ENCODE measurements around the gene MAN2A2. TPM values are rescaled to one million over a fixed set of nuclear protein-coding genes. Genes with fewer than 3 reads are reported as not detected.
"Not testable (repeated sequence)": the region's sequence is repeated elsewhere in the genome, so short reads cannot be mapped to it uniquely, and the experiment has no call there.

Gene MAN2A2
- polyA plus RNA-seq, 2 donors, result 15.8 to 22.1 TPM

- H3K4me3 ChIP-seq (ENCODE audit: low read depth in 1 of 2, low read length in 2 of 2), result no peak overlapping the region
- peaks cover 43 to 61% of the 10 kb centered on the region in 2 donors for H3K36me3 ChIP-seq (ENCODE audit: control insufficient read depth in 2 of 2, insufficient read depth in 2 of 2, low read length in 1 of 2)
- H3K27ac ChIP-seq (ENCODE audit: low read depth in 2 of 2, low read length in 1 of 2), result no peak overlapping the region
- no peaks in the 10 kb centered on the region for H3K27me3 ChIP-seq (ENCODE audit: control insufficient read depth in 1 of 2, insufficient read depth in 2 of 2, low read length in 2 of 2)
- 79 to 84% methylated on average over 9 of the region's 9 CpGs for WGBS, 2 donors
- H3K9me3 ChIP-seq (ENCODE audit: control insufficient read depth in 2 of 2, insufficient read depth in 1 of 2, low read depth in 1 of 2, low read length in 1 of 2), result no peaks in the 10 kb centered on the region
- H3K4me1 ChIP-seq (ENCODE audit: control insufficient read depth in 2 of 2, insufficient read depth in 2 of 2, low read length in 1 of 2), result peaks cover 0 to 4% of the 10 kb centered on the region in 2 donors
Measured at GRCh38 chr15:90907838-90908507, 4.9 kb downstream of the MAN2A2 start.

GRCh38 chr15:90909449-90909848 lies 6.3 kb downstream of the MAN2A2 start:
- H3K9me3 ChIP-seq (ENCODE audit: control insufficient read depth in 2 of 2, insufficient read depth in 1 of 2, low read depth in 1 of 2, low read length in 1 of 2), result not testable (repeated sequence)
- peaks cover 47 to 73% of the 10 kb centered on the region in 2 donors for H3K36me3 ChIP-seq (ENCODE audit: control insufficient read depth in 2 of 2, insufficient read depth in 2 of 2, low read length in 1 of 2)
- 82 to 85% methylated on average over 11 of the region's 11 CpGs for WGBS, 2 donors

GRCh38 chr15:90909976-90910375 lies 6.9 kb downstream of the MAN2A2 start:
- H3K36me3 ChIP-seq (ENCODE audit: control insufficient read depth in 2 of 2, insufficient read depth in 2 of 2, low read length in 1 of 2), result peaks cover 47 to 76% of the 10 kb centered on the region in 2 donors
- 93% methylated on average over 8 of the region's 8 CpGs for WGBS, 2 donors
- H3K4me3 ChIP-seq (ENCODE audit: low read depth in 1 of 2, low read length in 2 of 2), result no peak overlapping the region
- no peaks in the 10 kb centered on the region for H3K27me3 ChIP-seq (ENCODE audit: control insufficient read depth in 1 of 2, insufficient read depth in 2 of 2, low read length in 2 of 2)
- no peak overlapping the region for H3K27ac ChIP-seq (ENCODE audit: low read depth in 2 of 2, low read length in 1 of 2)
- H3K9me3 ChIP-seq (ENCODE audit: control insufficient read depth in 2 of 2, insufficient read depth in 1 of 2, low read depth in 1 of 2, low read length in 1 of 2), result no peaks in the 10 kb centered on the region
- H3K4me1 ChIP-seq (ENCODE audit: control insufficient read depth in 2 of 2, insufficient read depth in 2 of 2, low read length in 1 of 2), result no peaks in the 10 kb centered on the region

More at GRCh38 chr15:90909449-90909848, 6.3 kb downstream of the MAN2A2 start:
- H3K27me3 ChIP-seq (ENCODE audit: control insufficient read depth in 1 of 2, insufficient read depth in 2 of 2, low read length in 2 of 2); H3K4me1 ChIP-seq (ENCODE audit: control insufficient read depth in 2 of 2, insufficient read depth in 2 of 2, low read length in 1 of 2); H3K4me3 ChIP-seq (ENCODE audit: low read depth in 1 of 2, low read length in 2 of 2); H3K27ac ChIP-seq (ENCODE audit: low read depth in 2 of 2, low read length in 1 of 2): not testable (repeated sequence)

- Histone ChIP-seq H3K4me1 (ENCODE audit: control insufficient read depth in 2 of 2, insufficient read depth in 2 of 2, low read length in 1 of 2) (no peaks in the 10 kb centered on the region), H3K36me3 (ENCODE audit: control insufficient read depth in 2 of 2, insufficient read depth in 2 of 2, low read length in 1 of 2) (peaks cover 44 to 73% of the 10 kb centered on the region in 2 donors)
Measured at GRCh38 chr15:90910441-90911301, 7.6 kb downstream of the MAN2A2 start.

GRCh38 chr15:90911302-90911623 lies 8.2 kb downstream of the MAN2A2 start:
- Histone ChIP-seq H3K36me3 (ENCODE audit: control insufficient read depth in 2 of 2, insufficient read depth in 2 of 2, low read length in 1 of 2) (peaks cover 38 to 71% of the 10 kb centered on the region in 2 donors), H3K27ac (ENCODE audit: low read depth in 2 of 2, low read length in 1 of 2) (no peak overlapping the region), H3K9me3 (ENCODE audit: control insufficient read depth in 2 of 2, insufficient read depth in 1 of 2, low read depth in 1 of 2, low read length in 1 of 2) (no peaks in the 10 kb centered on the region), H3K4me3 (ENCODE audit: low read depth in 1 of 2, low read length in 2 of 2) (no peak overlapping the region), H3K27me3 (ENCODE audit: control insufficient read depth in 1 of 2, insufficient read depth in 2 of 2, low read length in 2 of 2) (no peaks in the 10 kb centered on the region), H3K4me1 (ENCODE audit: control insufficient read depth in 2 of 2, insufficient read depth in 2 of 2, low read length in 1 of 2) (no peaks in the 10 kb centered on the region)
- 89 to 91% methylated on average over 19 of the region's 19 CpGs for WGBS, 2 donors

More at GRCh38 chr15:90910441-90911301, 7.6 kb downstream of the MAN2A2 start:
- 94 to 96% methylated on average over 22 to 24 of the region's 24 CpGs for WGBS, 2 donors
- no peak overlapping the region for H3K4me3 ChIP-seq (ENCODE audit: low read depth in 1 of 2, low read length in 2 of 2)
- no peaks in the 10 kb centered on the region for H3K27me3 ChIP-seq (ENCODE audit: control insufficient read depth in 1 of 2, insufficient read depth in 2 of 2, low read length in 2 of 2)
- H3K27ac ChIP-seq (ENCODE audit: low read depth in 2 of 2, low read length in 1 of 2), result no peak overlapping the region
- no peaks in the 10 kb centered on the region for H3K9me3 ChIP-seq (ENCODE audit: control insufficient read depth in 2 of 2, insufficient read depth in 1 of 2, low read depth in 1 of 2, low read length in 1 of 2)

- 94 to 95% methylated on average over 30 of the region's 30 CpGs for WGBS, 2 donors
- Histone ChIP-seq H3K36me3 (ENCODE audit: control insufficient read depth in 2 of 2, insufficient read depth in 2 of 2, low read length in 1 of 2) (peaks cover 33 to 68% of the 10 kb centered on the region in 2 donors), H3K4me3 (ENCODE audit: low read depth in 1 of 2, low read length in 2 of 2) (no peak overlapping the region)
Measured at GRCh38 chr15:90911906-90912769, 9.0 kb downstream of the MAN2A2 start.

GRCh38 chr15:90912770-90913075 lies 9.6 kb downstream of the MAN2A2 start:
- no peak overlapping the region for H3K27ac ChIP-seq (ENCODE audit: low read depth in 2 of 2, low read length in 1 of 2)
- H3K4me1 ChIP-seq (ENCODE audit: control insufficient read depth in 2 of 2, insufficient read depth in 2 of 2, low read length in 1 of 2), result peaks cover 0 to 3% of the 10 kb centered on the region in 2 donors
- whole genome bisulfite sequencing, 2 donors, result 97% methylated on average over 7 of the region's 7 CpGs
- H3K9me3 ChIP-seq (ENCODE audit: control insufficient read depth in 2 of 2, insufficient read depth in 1 of 2, low read depth in 1 of 2, low read length in 1 of 2), result no peaks in the 10 kb centered on the region
- H3K4me3 ChIP-seq (ENCODE audit: low read depth in 1 of 2, low read length in 2 of 2), result no peak overlapping the region
- no peaks in the 10 kb centered on the region for H3K27me3 ChIP-seq (ENCODE audit: control insufficient read depth in 1 of 2, insufficient read depth in 2 of 2, low read length in 2 of 2)
- peaks cover 33 to 70% of the 10 kb centered on the region in 2 donors for H3K36me3 ChIP-seq (ENCODE audit: control insufficient read depth in 2 of 2, insufficient read depth in 2 of 2, low read length in 1 of 2)

More at GRCh38 chr15:90911906-90912769, 9.0 kb downstream of the MAN2A2 start:
- H3K27ac ChIP-seq (ENCODE audit: low read depth in 2 of 2, low read length in 1 of 2), result no peak overlapping the region
- no peaks in the 10 kb centered on the region for H3K9me3 ChIP-seq (ENCODE audit: control insufficient read depth in 2 of 2, insufficient read depth in 1 of 2, low read depth in 1 of 2, low read length in 1 of 2)
- no peaks in the 10 kb centered on the region for H3K27me3 ChIP-seq (ENCODE audit: control insufficient read depth in 1 of 2, insufficient read depth in 2 of 2, low read length in 2 of 2)
- no peaks in the 10 kb centered on the region for H3K4me1 ChIP-seq (ENCODE audit: control insufficient read depth in 2 of 2, insufficient read depth in 2 of 2, low read length in 1 of 2)

GRCh38 chr15:90913398-90913944 lies 10.4 kb downstream of the MAN2A2 start:
- no peak overlapping the region for H3K27ac ChIP-seq (ENCODE audit: low read depth in 2 of 2, low read length in 1 of 2)
- WGBS, 2 donors, result 93 to 94% methylated on average over 12 of the region's 12 CpGs
- H3K4me1 ChIP-seq (ENCODE audit: control insufficient read depth in 2 of 2, insufficient read depth in 2 of 2, low read length in 1 of 2), result peaks cover 0 to 3% of the 10 kb centered on the region in 2 donors
- H3K27me3 ChIP-seq (ENCODE audit: control insufficient read depth in 1 of 2, insufficient read depth in 2 of 2, low read length in 2 of 2), result no peaks in the 10 kb centered on the region
- H3K4me3 ChIP-seq (ENCODE audit: low read depth in 1 of 2, low read length in 2 of 2), result no peak overlapping the region
- H3K9me3 ChIP-seq (ENCODE audit: control insufficient read depth in 2 of 2, insufficient read depth in 1 of 2, low read depth in 1 of 2, low read length in 1 of 2), result no peaks in the 10 kb centered on the region
- H3K36me3 ChIP-seq (ENCODE audit: control insufficient read depth in 2 of 2, insufficient read depth in 2 of 2, low read length in 1 of 2), result peaks cover 36 to 77% of the 10 kb centered on the region in 2 donors

All from esophagus (tissue), 2 donors.